ENCODE measurements around the gene SH3RF3.

Gene SH3RF3

GRCh38 chr2:109289504-109290222 lies 160.7 kb downstream of the SH3RF3 start:
- Histone ChIP-seq H2AFZ (ENCODE audit: low read depth, low read length) (no peak overlapping the region), H3K27ac (ENCODE audit: low read length, poor library complexity, severe bottlenecking) (no peak overlapping the region), H3K23ac (ENCODE audit: low read length in 2 of 2) (no peak overlapping the region), H2BK12ac (ENCODE audit: low read length in 2 of 2) (no peak overlapping the region), H3K79me1 (replicated peaks; ENCODE audit: low read length, poor library complexity, severe bottlenecking) (peaks cover 28% of the 10 kb centered on the region), H3K4me3 (ENCODE audit: insufficient read depth in 1 of 2, low read depth in 1 of 2, low read length in 2 of 2) (no peak overlapping the region), H2BK5ac (ENCODE audit: low read depth, low read length, poor library complexity, severe bottlenecking) (no peak overlapping the region), H3K4me1 (ENCODE audit: control insufficient read depth, insufficient read depth, low read depth, low read length) (peaks cover 21% of the 10 kb centered on the region), H3K36me3 (ENCODE audit: control insufficient read depth in 1 of 2, insufficient read depth in 2 of 2, low read depth in 1 of 2, low read length in 2 of 2) (peaks cover 0 to 2% of the 10 kb centered on the region in 2 experiments), H2AK5ac (ENCODE audit: low read length, severe bottlenecking) (no peak overlapping the region), H3K14ac (ENCODE audit: low read length in 2 of 2) (no peak overlapping the region), H3K18ac (ENCODE audit: low read depth in 1 of 2, low read length in 2 of 2) (no peak overlapping the region), H4K91ac (ENCODE audit: low read length) (no peak overlapping the region), H3K4me2 (ENCODE audit: low read length, poor library complexity, severe bottlenecking) (no peak overlapping the region), H3K9me3 (ENCODE audit: control insufficient read depth, low read length) (peaks cover 9% of the 10 kb centered on the region), H3K4ac (ENCODE audit: low read depth in 1 of 2, low read length in 2 of 2) (no peak overlapping the region), H4K8ac (ENCODE audit: low read length) (no peak overlapping the region), H3K9ac (ENCODE audit: low read length) (no peak overlapping the region), H2BK15ac (ENCODE audit: low read depth, poor library complexity, severe bottlenecking) (no peak overlapping the region), H2BK120ac (ENCODE audit: low read depth, low read length) (no peak overlapping the region), H3K27me3 (ENCODE audit: control insufficient read depth in 1 of 2, insufficient read depth in 1 of 2, low read length in 2 of 2) (no peaks in the 10 kb centered on the region)
- no peak for DNase-seq
- WGBS = 86% methylated on average over 7 of the region's 8 CpGs

GRCh38 chr2:109290887-109291643 lies 162.1 kb downstream of the SH3RF3 start:
- Histone ChIP-seq H3K9ac (ENCODE audit: low read length) (no peak overlapping the region), H3K4me3 (ENCODE audit: insufficient read depth in 1 of 2, low read depth in 1 of 2, low read length in 2 of 2) (no peak overlapping the region), H3K23ac (ENCODE audit: low read length in 2 of 2) (peak overlapping the region in 1 of 2 experiments; percentile 18), H3K27me3 (ENCODE audit: control insufficient read depth in 1 of 2, insufficient read depth in 1 of 2, low read length in 2 of 2) (no peaks in the 10 kb centered on the region), H3K36me3 (ENCODE audit: control insufficient read depth in 1 of 2, insufficient read depth in 2 of 2, low read depth in 1 of 2, low read length in 2 of 2) (peaks cover 0 to 8% of the 10 kb centered on the region in 2 experiments), H2BK15ac (ENCODE audit: low read depth, poor library complexity, severe bottlenecking) (no peak overlapping the region), H3K27ac (ENCODE audit: low read length, poor library complexity, severe bottlenecking) (peak overlapping the region; percentile 13), H4K91ac (ENCODE audit: low read length) (no peak overlapping the region), H2BK12ac (ENCODE audit: low read length in 2 of 2) (peak overlapping the region; percentile 18 to 80), H2AFZ (ENCODE audit: low read depth, low read length) (no peak overlapping the region), H3K4ac (ENCODE audit: low read depth in 1 of 2, low read length in 2 of 2) (peak overlapping the region in 1 of 2 experiments; percentile 20), H3K18ac (ENCODE audit: low read depth in 1 of 2, low read length in 2 of 2) (peak overlapping the region; percentile 14 to 77), H3K4me2 (ENCODE audit: low read length, poor library complexity, severe bottlenecking) (no peak overlapping the region), H3K79me1 (replicated peaks; ENCODE audit: low read length, poor library complexity, severe bottlenecking) (peaks cover 33% of the 10 kb centered on the region), H3K14ac (ENCODE audit: low read length in 2 of 2) (peak overlapping the region in 1 of 2 experiments; percentile 94), H2BK5ac (ENCODE audit: low read depth, low read length, poor library complexity, severe bottlenecking) (no peak overlapping the region), H2BK120ac (ENCODE audit: low read depth, low read length) (peak overlapping the region; percentile 45), H2AK5ac (ENCODE audit: low read length, severe bottlenecking) (peak overlapping the region; percentile 88), H3K4me1 (ENCODE audit: control insufficient read depth, insufficient read depth, low read depth, low read length) (peaks cover 8% of the 10 kb centered on the region), H3K9me3 (ENCODE audit: control insufficient read depth, low read length) (peaks cover 16% of the 10 kb centered on the region), H4K8ac (ENCODE audit: low read length) (peak overlapping the region; percentile 76)
- 72% methylated on average over 14 of the region's 14 CpGs for WGBS
- peak; percentile 64 for DNase-seq

GRCh38 chr2:109292386-109292785 lies 163.4 kb downstream of the SH3RF3 start:
- Histone ChIP-seq H3K36me3 (ENCODE audit: control insufficient read depth in 1 of 2, insufficient read depth in 2 of 2, low read depth in 1 of 2, low read length in 2 of 2) (peaks cover 0 to 8% of the 10 kb centered on the region in 2 experiments), H3K14ac (ENCODE audit: low read length in 2 of 2) (no peak overlapping the region), H2BK15ac (ENCODE audit: low read depth, poor library complexity, severe bottlenecking) (no peak overlapping the region), H3K27me3 (ENCODE audit: control insufficient read depth in 1 of 2, insufficient read depth in 1 of 2, low read length in 2 of 2) (no peaks in the 10 kb centered on the region), H3K4me3 (ENCODE audit: insufficient read depth in 1 of 2, low read depth in 1 of 2, low read length in 2 of 2) (no peak overlapping the region), H3K4me1 (ENCODE audit: control insufficient read depth, insufficient read depth, low read depth, low read length) (peaks cover 7% of the 10 kb centered on the region), H3K4me2 (ENCODE audit: low read length, poor library complexity, severe bottlenecking) (no peak overlapping the region), H2AFZ (ENCODE audit: low read depth, low read length) (no peak overlapping the region), H3K9me3 (ENCODE audit: control insufficient read depth, low read length) (peaks cover 16% of the 10 kb centered on the region), H4K91ac (ENCODE audit: low read length) (no peak overlapping the region), H3K4ac (ENCODE audit: low read depth in 1 of 2, low read length in 2 of 2) (no peak overlapping the region), H3K79me1 (replicated peaks; ENCODE audit: low read length, poor library complexity, severe bottlenecking) (peaks cover 36% of the 10 kb centered on the region), H3K27ac (ENCODE audit: low read length, poor library complexity, severe bottlenecking) (no peak overlapping the region), H2BK12ac (ENCODE audit: low read length in 2 of 2) (no peak overlapping the region), H3K23ac (ENCODE audit: low read length in 2 of 2) (no peak overlapping the region), H2AK5ac (ENCODE audit: low read length, severe bottlenecking) (no peak overlapping the region), H4K8ac (ENCODE audit: low read length) (no peak overlapping the region), H2BK120ac (ENCODE audit: low read depth, low read length) (no peak overlapping the region), H3K9ac (ENCODE audit: low read length) (no peak overlapping the region), H3K18ac (ENCODE audit: low read depth in 1 of 2, low read length in 2 of 2) (no peak overlapping the region), H2BK5ac (ENCODE audit: low read depth, low read length, poor library complexity, severe bottlenecking) (no peak overlapping the region)
- 90% methylated on average over 5 of the region's 5 CpGs for WGBS
- DNase-seq = no peak

- H3K4me2 ChIP-seq (ENCODE audit: low read length, poor library complexity, severe bottlenecking) = no peak overlapping the region
- WGBS = 94% methylated on average over 8 of the region's 8 CpGs
Measured at GRCh38 chr2:109293663-109294062, 164.7 kb downstream of the SH3RF3 start.

More at GRCh38 chr2:109293663-109294062, 164.7 kb downstream of the SH3RF3 start:
- peaks cover 16% of the 10 kb centered on the region for H3K9me3 ChIP-seq (ENCODE audit: control insufficient read depth, low read length)
- H3K4me1 ChIP-seq (ENCODE audit: control insufficient read depth, insufficient read depth, low read depth, low read length) = peaks cover 7% of the 10 kb centered on the region
- H3K9ac ChIP-seq (ENCODE audit: low read length) = no peak overlapping the region
- H2BK120ac ChIP-seq (ENCODE audit: low read depth, low read length) = no peak overlapping the region
- H3K27me3 ChIP-seq (ENCODE audit: control insufficient read depth in 1 of 2, insufficient read depth in 1 of 2, low read length in 2 of 2) = no peaks in the 10 kb centered on the region
- no peak overlapping the region for H3K4me3 ChIP-seq (ENCODE audit: insufficient read depth in 1 of 2, low read depth in 1 of 2, low read length in 2 of 2)
- H3K27ac ChIP-seq (ENCODE audit: low read length, poor library complexity, severe bottlenecking) = no peak overlapping the region
- H2BK5ac ChIP-seq (ENCODE audit: low read depth, low read length, poor library complexity, severe bottlenecking) = no peak overlapping the region
- DNase-seq = no peak
- H3K18ac ChIP-seq (ENCODE audit: low read depth in 1 of 2, low read length in 2 of 2) = no peak overlapping the region
- H3K4ac ChIP-seq (ENCODE audit: low read depth in 1 of 2, low read length in 2 of 2) = no peak overlapping the region
- peak overlapping the region; percentile 70 for H2BK15ac ChIP-seq (ENCODE audit: low read depth, poor library complexity, severe bottlenecking)
- no peak overlapping the region for H2AFZ ChIP-seq (ENCODE audit: low read depth, low read length)
- H2AK5ac ChIP-seq (ENCODE audit: low read length, severe bottlenecking) = no peak overlapping the region
- peaks cover 0 to 8% of the 10 kb centered on the region in 2 experiments for H3K36me3 ChIP-seq (ENCODE audit: control insufficient read depth in 1 of 2, insufficient read depth in 2 of 2, low read depth in 1 of 2, low read length in 2 of 2)
- peaks cover 42% of the 10 kb centered on the region for H3K79me1 ChIP-seq (replicated peaks; ENCODE audit: low read length, poor library complexity, severe bottlenecking)
- H4K91ac ChIP-seq (ENCODE audit: low read length) = no peak overlapping the region
- H4K8ac ChIP-seq (ENCODE audit: low read length) = no peak overlapping the region
- no peak overlapping the region for H3K23ac ChIP-seq (ENCODE audit: low read length in 2 of 2)
- H2BK12ac ChIP-seq (ENCODE audit: low read length in 2 of 2) = no peak overlapping the region
- no peak overlapping the region for H3K14ac ChIP-seq (ENCODE audit: low read length in 2 of 2)

All from mesenchymal stem cell (in vitro differentiated cells and primary cell).